A549 (cell line): ENCODE results near the gene TM2D3. TPM values are rescaled to one million over a fixed set of nuclear protein-coding genes. Genes with fewer than 3 reads are reported as not detected.

Experiments
- ATAC-seq, 2 experiments: fragments of 200-7000 bp in 1 of 2; fragments of >200 bp in 1 of 2; cut with Nextera tagmentation in 1 of 2; cut with Tn5 transposase in 1 of 2; 3 replicates each; pipeline versions ENCODE4 v1.8.0 to v1.9.1; 2018 to 2020; ENCODE audit warnings: mild to moderate bottlenecking in 1 of 2, moderate library complexity in 1 of 2
- CTCF ChIA-PET: fragments of 300-600 bp; sonication (Branson Sonifier 250); formaldehyde crosslinking; extraction: SDS; loops from one replicate; lab custom pipeline; 2021; ENCODE audit warnings: antibody characterized with exemption, inconsistent platforms; lab: Yijun Ruan, JAX
- POLR2A ChIA-PET: fragments of 350-600 bp; formaldehyde crosslinking; extraction: SDS; loops from one replicate; lab custom pipeline; 2021; ENCODE audit warnings: antibody characterized with exemption, inconsistent platforms; lab: Yijun Ruan, JAX
- DNase-seq, 2 experiments: peaks; one replicate each; pipeline versions ENCODE4 v3.0.0 to v3.0.0-alpha.2; 2011 to 2016; ENCODE audit warnings: low read depth in 1 of 2, low spot score in 1 of 2
- FAIRE-seq: peaks from 2 replicates; lab custom pipeline; 2011; peaks lifted over from hg19 to GRCh38; lab: Jason Lieb, UNC
- H3K27ac ChIP-seq, 2 experiments: fragments of >200 bp; sonication (Bioruptor Twin); formaldehyde crosslinking; 3 replicates each; pipeline ENCODE4 v1.5.1; 2016 to 2017
- H3K4me1 ChIP-seq: fragments of >200 bp; sonication (Bioruptor Twin); formaldehyde crosslinking; 3 replicates; pipeline ENCODE4 v1.6.1; 2016
- H3K4me2 ChIP-seq: fragments of >200 bp; sonication (Bioruptor Twin); formaldehyde crosslinking; 3 replicates; pipeline ENCODE4 v1.6.1; 2016
- H3K4me3 ChIP-seq: fragments of >200 bp; sonication (Bioruptor Twin); formaldehyde crosslinking; 3 replicates; pipeline ENCODE4 v1.5.1; 2016
- H3K9me3 ChIP-seq: fragments of >200 bp; sonication (Bioruptor Twin); formaldehyde crosslinking; 3 replicates; pipeline ENCODE4 v1.6.1; 2016
- BHLHE40 ChIP-seq: IDR thresholded peaks from 2 replicates; pipeline ENCODE4 v1.6.1; 2012; ENCODE audit warnings: low read depth, low read length, inconsistent platforms
- CEBPB ChIP-seq, 2 experiments: fragments of >200 bp in 1 of 2; sonication (Bioruptor Twin) in 1 of 2; formaldehyde crosslinking in 1 of 2; IDR thresholded peaks; 2 replicates each; pipeline ENCODE4 v1.6.1; 2012 to 2016
- CHD4 ChIP-seq: fragments of 200-600 bp; sonication (generic); IDR thresholded peaks from 2 replicates; pipeline ENCODE4 v1.6.1; 2016; ENCODE audit warnings: antibody characterized with exemption, mild to moderate bottlenecking, borderline replicate concordance
- CTCF ChIP-seq: fragments of >200 bp; sonication (Bioruptor Twin); formaldehyde crosslinking; IDR thresholded peaks from 3 replicates; pipeline ENCODE4 v1.5.1; 2016
- EHMT2 ChIP-seq: fragments of 200-600 bp; sonication (generic); IDR thresholded peaks from 2 replicates; pipeline ENCODE4 v1.6.1; 2016; ENCODE audit warnings: antibody characterized with exemption, low read depth, mild to moderate bottlenecking, moderate library complexity
- FOSL2 ChIP-seq, 2 experiments: fragments of 450-650 bp in 1 of 2; fragments of >200 bp in 1 of 2; sonication (Bioruptor Twin) in 1 of 2; formaldehyde crosslinking; IDR thresholded peaks; 2 replicates each; pipeline versions ENCODE4 v1.5.0 to v1.6.1; 2016 to 2020; ENCODE audit warnings: mild to moderate bottlenecking in 1 of 2, moderate library complexity in 1 of 2
- FOXS1 ChIP-seq: fragments of 250-450 bp; sonication (Bioruptor Pico); IDR thresholded peaks from 2 replicates; pipeline ENCODE4 v1.5.0; 2020; ENCODE audit warnings: mild to moderate bottlenecking, moderate library complexity
- GATA3 ChIP-seq: IDR thresholded peaks from 2 replicates; pipeline ENCODE4 v1.6.1; 2012; ENCODE audit warnings: borderline replicate concordance
- HMGXB4 ChIP-seq: fragments of 250-450 bp; sonication (Bioruptor Pico); IDR thresholded peaks from 2 replicates; pipeline ENCODE4 v1.5.0; 2021; ENCODE audit warnings: mild to moderate bottlenecking, moderate library complexity, borderline replicate concordance
- HOXB13 ChIP-seq: fragments of 250-450 bp; sonication (Bioruptor Pico); IDR thresholded peaks from 2 replicates; pipeline ENCODE4 v1.5.0; 2020; ENCODE audit warnings: low read depth, mild to moderate bottlenecking, moderate library complexity
- MAFK ChIP-seq: fragments of 450-650 bp; IDR thresholded peaks from 2 replicates; pipeline ENCODE4 v1.6.1; 2014; ENCODE audit not compliant: partially characterized antibody
- MAX ChIP-seq: IDR thresholded peaks from 2 replicates; pipeline ENCODE4 v1.6.1; 2012
- MYC ChIP-seq: IDR thresholded peaks from 2 replicates; pipeline ENCODE4 v1.6.1; 2012; ENCODE audit warnings: mild to moderate bottlenecking, inconsistent platforms, low read length, improper control_type of control experiment, borderline replicate concordance
- NFE2L2 ChIP-seq: fragments of 150-350 bp; conservative IDR thresholded peaks from 2 replicates; pipeline ENCODE4 v1.6.1; 2014; ENCODE audit warnings: low read length
- RAD21 ChIP-seq, 2 experiments: fragments of >200 bp in 1 of 2; sonication (Bioruptor Twin) in 1 of 2; formaldehyde crosslinking in 1 of 2; IDR thresholded peaks in 1 of 2; conservative IDR thresholded peaks in 1 of 2; 2 replicates in 1 of 2; 3 replicates in 1 of 2; pipeline ENCODE4 v1.6.1; 2012 to 2018; ENCODE audit warnings: inconsistent platforms in 1 of 2
- REST ChIP-seq: fragments of 200-600 bp; sonication (generic); IDR thresholded peaks from 2 replicates; pipeline ENCODE4 v1.6.1; 2016; ENCODE audit warnings: antibody characterized with exemption, mild to moderate bottlenecking, moderate library complexity
- SMC3 ChIP-seq: fragments of >200 bp; sonication (Bioruptor Twin); formaldehyde crosslinking; IDR thresholded peaks from 3 replicates; pipeline ENCODE4 v1.6.1; 2018; ENCODE audit warnings: inconsistent platforms
- SREBF2 ChIP-seq: fragments of 450-650 bp; IDR thresholded peaks from 2 replicates; pipeline ENCODE4 v1.6.1; 2014; ENCODE audit warnings: mild to moderate bottlenecking, moderate library complexity
- TFCP2L1 ChIP-seq: fragments of 250-450 bp; sonication (Bioruptor Pico); IDR thresholded peaks from 2 replicates; pipeline ENCODE4 v1.5.0; 2021; ENCODE audit warnings: mild to moderate bottlenecking
- TP53 ChIP-seq: fragments of 250-450 bp; sonication (Bioruptor Pico); IDR thresholded peaks from 2 replicates; pipeline ENCODE4 v1.5.0; 2021; ENCODE audit warnings: mild to moderate bottlenecking, moderate library complexity
- USF2 ChIP-seq: fragments of 450-650 bp; IDR thresholded peaks from 2 replicates; pipeline ENCODE4 v1.6.1; 2014; ENCODE audit warnings: antibody characterized with exemption
- ZFP36 ChIP-seq: fragments of 450-650 bp; IDR thresholded peaks from 2 replicates; pipeline ENCODE4 v1.6.1; 2014; ENCODE audit warnings: borderline replicate concordance; ENCODE audit not compliant: partially characterized antibody
- ZNF302 ChIP-seq: fragments of 250-450 bp; sonication (Bioruptor Pico); IDR thresholded peaks from 2 replicates; pipeline ENCODE4 v1.9.0; 2021; ENCODE audit warnings: inconsistent platforms, mild to moderate bottlenecking, moderate library complexity
- ZSCAN20 ChIP-seq: fragments of 250-450 bp; sonication (Bioruptor Pico); IDR thresholded peaks from 2 replicates; pipeline ENCODE4 v1.8.0; 2022; ENCODE audit warnings: mild to moderate bottlenecking, moderate library complexity
- WGBS: methylation state at CpG from one replicate; pipeline ENCODE4 v1.1.6; 2017; ENCODE audit errors: missing lambda C conversion rate; 5-methylcytosine and 5-hydroxymethylcytosine counted together
- polyA plus RNA-seq, 4 experiments: library from polyadenylated mRNA; depleted of rRNA in 3 of 4; stranded (reverse); fragments of >200 nt; fragmentation: RNase III in 1 of 4; extraction: RNeasy Plus Mini Kit Qiagen cat#74134 plus additional on column Dnase treatment in 1 of 4; gene quantifications; 2 replicates in 3 of 4; 3 replicates in 1 of 4; pipeline ENCODE4 v1.2.3, GENCODE V29; 2011 to 2017

TM2D3 gene
- polyA plus RNA-seq, 2 of the 4 experiments (the other 2 are of a cell fraction) = 39.6 to 76.6 TPM

GRCh38 chr15:101637919-101638318 lies 14.3 kb downstream of the TM2D3 start:
- Histone ChIP-seq H3K9me3 (no peaks in the 10 kb centered on the region), H3K27ac (no peak overlapping the region; a peak in 1 of 6 replicates), H3K4me1 (peaks cover 11% of the 10 kb centered on the region), H3K4me2 (0 out of 3 replicates have a peak overlapping the region, but pooled peaks have one; percentile 7), H3K4me3 (no peak overlapping the region)
- 80% methylated on average over 3 of the region's 3 CpGs for WGBS
- ChIA-PET POLR2A (interaction anchor here (0.6 kb wide), 1 partner anchor 471 kb away, joined by 3 read pairs; no protein-coding TSS in a partner anchor), CTCF (interaction anchor here (0.7 to 12.0 kb wide), 6 partner anchors 14 to 492 kb away, joined by 3 to 251 read pairs (median 6); partner anchors contain the start of gene SNRPA1)
- DNase-seq (no peak), FAIRE-seq (no peak), ATAC-seq (no peak; a peak in 1 of 6 replicates)
- TF ChIP-seq FOXS1 (CRISPR knock-in tag) (no peak), SMC3 (no peak), MYC (no peak), MAFK (no peak), SREBF2 (no peak), ZNF302 (no peak), RAD21 (conservative IDR thresholded peaks at IDR 0.05 in 1 of 2, IDR thresholded peaks at IDR 0.05 in 1 of 2) (no peak), CHD4 (no peak), EHMT2 (no peak), BHLHE40 (no peak)

GRCh38 chr15:101637516-101637915 lies 14.7 kb downstream of the TM2D3 start:
- 0 out of 3 replicates have a peak overlapping the region, but pooled peaks have one; percentile 7 for H3K4me2 ChIP-seq
- POLR2A ChIA-PET = interaction anchor here (0.6 kb wide), 1 partner anchor 470 kb away, joined by 3 read pairs; no protein-coding TSS in a partner anchor
- no peak for ATAC-seq
- peaks cover 11% of the 10 kb centered on the region for H3K4me1 ChIP-seq
- no peak for TF ChIP-seq USF2
- no peak for TF ChIP-seq ZNF302
- no peak for TF ChIP-seq TP53 (CRISPR knock-in tag)
- TF ChIP-seq FOSL2 (IDR thresholded peaks at IDR 0.05) = no peak
- peak; percentile 46; the same call in 1 of the 2 replicates for TF ChIP-seq FOSL2 (CRISPR knock-in tag; IDR thresholded peaks at IDR 0.05)
- no peak for TF ChIP-seq REST
- no peak overlapping the region; a peak in 1 of 6 replicates for H3K27ac ChIP-seq
- no peak for DNase-seq
- 58% methylated on average over 6 of the region's 6 CpGs for WGBS
- CTCF ChIA-PET = interaction anchor here (0.7 to 12.0 kb wide), 4 partner anchors 14 to 348 kb away, joined by 3 to 251 read pairs (median 116); partner anchors contain the start of gene SNRPA1
- no peak for FAIRE-seq
- no peaks in the 10 kb centered on the region for H3K9me3 ChIP-seq
- no peak overlapping the region for H3K4me3 ChIP-seq

GRCh38 chr15:101637038-101637437 lies 15.1 kb downstream of the TM2D3 start:
- ChIA-PET POLR2A (no interaction called here), CTCF (interaction anchor here (0.7 to 12.0 kb wide), 5 partner anchors 11 to 347 kb away, joined by 3 to 251 read pairs (median 5); partner anchors contain the start of gene SNRPA1)
- FAIRE-seq = no peak
- ATAC-seq = no peak
- H3K4me3 ChIP-seq = no peak overlapping the region
- WGBS = 88% methylated on average over 3 of the region's 3 CpGs
- no peak overlapping the region for H3K4me2 ChIP-seq
- H3K9me3 ChIP-seq = no peaks in the 10 kb centered on the region
- no peak for DNase-seq
- H3K4me1 ChIP-seq = peaks cover 11% of the 10 kb centered on the region
- H3K27ac ChIP-seq = no peak overlapping the region
- TF ChIP-seq HOXB13 (no peak), MAX (no peak), GATA3 (no peak), NFE2L2 (no peak), CTCF (no peak), HMGXB4 (CRISPR knock-in tag) (no peak), CEBPB (IDR thresholded peaks at IDR 0.05) (no peak), ZFP36 (no peak), SMC3 (no peak), USF2 (no peak), ZSCAN20 (CRISPR knock-in tag) (no peak), TFCP2L1 (CRISPR knock-in tag) (no peak)
